ENCODE results near the gene SIL1. TPM values are rescaled to one million over a fixed set of nuclear protein-coding genes. Genes with fewer than 3 reads are reported as not detected.
A peak's percentile ranks its signal among the peaks of the same experiment; 100 is the strongest.
"Not testable (repeated sequence)": the region's sequence is repeated elsewhere in the genome, so short reads cannot be mapped to it uniquely, and the experiment has no call there.

SIL1 gene
- total RNA-seq, 2 experiments from 2014 or later = 13.5 to 15.8 TPM

DNA sequence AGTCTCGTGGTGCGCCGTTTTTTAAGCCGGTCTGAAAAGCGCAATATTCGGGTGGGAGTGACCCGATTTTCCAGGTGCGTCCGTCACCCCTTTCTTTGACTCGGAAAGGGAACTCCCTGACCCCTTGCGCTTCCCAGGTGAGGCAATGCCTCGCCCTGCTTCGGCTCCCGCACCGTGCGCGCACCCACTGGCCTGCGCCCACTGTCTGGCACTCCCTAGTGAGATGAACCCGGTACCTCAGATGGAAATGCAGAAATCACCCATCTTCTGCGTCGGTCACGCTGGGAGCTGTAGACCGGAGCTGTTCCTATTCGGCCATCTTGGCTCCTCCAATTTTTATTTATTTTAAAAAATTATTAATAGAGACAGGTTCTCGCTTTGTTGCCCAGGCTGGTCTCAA is 187.0 kb downstream of the SIL1 start:
- peak overlapping the region; percentile 37 for H3K4me3 Mint-ChIP-seq
- H3K4me1 Mint-ChIP-seq; H3K36me3 Mint-ChIP-seq; H3K27ac Mint-ChIP-seq; H3K27me3 Mint-ChIP-seq; H3K9me3 Mint-ChIP-seq; ATAC-seq (ENCODE audit: low read depth); POLR2A ChIA-PET; DNase-seq: not testable (repeated sequence)

GRCh38 chr5:139004374-139005307 is 193.5 kb downstream of the SIL1 start:
- ATAC-seq (ENCODE audit: low read depth) (no peak), DNase-seq (no peak)
- Mint-ChIP-seq H3K9me3 (no peaks in the 10 kb centered on the region), H3K36me3 (no peaks in the 10 kb centered on the region), H3K27me3 (no peaks in the 10 kb centered on the region), H3K27ac (no peak overlapping the region), H3K4me3 (no peak overlapping the region), H3K4me1 (no peaks in the 10 kb centered on the region)
- POLR2A ChIA-PET = no interaction called here

DNA sequence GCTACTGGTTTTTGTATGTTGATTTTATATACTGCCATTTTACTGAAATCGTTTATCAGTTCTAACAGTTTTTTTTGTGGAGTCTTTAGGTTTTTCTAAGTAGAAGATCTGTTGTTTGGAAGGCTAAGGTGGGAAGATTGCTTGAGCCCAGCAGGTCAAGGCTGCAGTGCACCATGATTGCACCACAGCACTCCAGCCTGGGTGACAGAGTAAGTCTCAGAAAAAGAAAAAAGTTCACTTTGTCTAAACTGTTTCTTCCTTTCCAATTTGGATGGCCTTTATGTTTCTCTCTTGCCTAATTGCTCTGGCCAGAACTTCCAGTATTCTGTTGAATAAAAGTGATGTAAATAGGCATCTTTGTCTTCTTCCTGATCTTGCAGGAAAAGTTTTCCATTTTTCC is 198.5 kb downstream of the SIL1 start:
- H3K9me3 Mint-ChIP-seq = peaks cover 5% of the 10 kb centered on the region
- H3K4me1 Mint-ChIP-seq = no peaks in the 10 kb centered on the region
- DNase-seq (no peak), ATAC-seq (ENCODE audit: low read depth) (no peak)
- H3K4me3 Mint-ChIP-seq = no peak overlapping the region
- no peaks in the 10 kb centered on the region for H3K27me3 Mint-ChIP-seq
- POLR2A ChIA-PET = no interaction called here
- peaks cover 8% of the 10 kb centered on the region for H3K36me3 Mint-ChIP-seq
- no peak overlapping the region for H3K27ac Mint-ChIP-seq

GRCh38 chr5:138998521-138998920 is 199.6 kb downstream of the SIL1 start:
- no peaks in the 10 kb centered on the region for H3K27me3 Mint-ChIP-seq
- POLR2A ChIA-PET = no interaction called here
- no peak overlapping the region for H3K4me3 Mint-ChIP-seq
- no peak overlapping the region for H3K27ac Mint-ChIP-seq
- DNase-seq (no peak), ATAC-seq (ENCODE audit: low read depth) (no peak)
- peaks cover 8% of the 10 kb centered on the region for H3K36me3 Mint-ChIP-seq
- H3K4me1 Mint-ChIP-seq = no peaks in the 10 kb centered on the region
- H3K9me3 Mint-ChIP-seq = peaks cover 5% of the 10 kb centered on the region

DNA sequence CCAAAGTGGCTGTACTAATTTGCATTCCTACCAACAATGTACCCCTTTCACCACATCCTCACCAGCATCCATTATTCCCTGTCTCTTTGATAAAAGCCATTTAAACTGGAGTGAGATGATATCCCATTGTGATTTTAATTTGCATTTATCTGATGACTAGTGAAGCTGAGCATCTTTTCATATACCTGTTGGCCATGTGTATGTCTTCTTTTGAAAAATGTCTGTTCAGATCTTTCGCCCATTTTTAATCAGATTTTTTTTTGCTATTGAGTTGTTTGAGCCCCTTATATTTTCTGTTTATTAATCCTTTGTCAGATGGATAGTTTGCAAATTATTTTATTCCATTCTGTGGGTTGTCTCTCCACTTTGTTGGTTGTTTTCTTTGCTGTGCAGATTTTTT is 202.0 kb downstream of the SIL1 start:
- Mint-ChIP-seq H3K36me3 (peaks cover 8% of the 10 kb centered on the region), H3K4me3 (no peak overlapping the region), H3K9me3 (peaks cover 5% of the 10 kb centered on the region), H3K27ac (no peak overlapping the region), H3K27me3 (no peaks in the 10 kb centered on the region), H3K4me1 (no peaks in the 10 kb centered on the region)
- DNase-seq (no peak), ATAC-seq (ENCODE audit: low read depth) (no peak)
- POLR2A ChIA-PET = no interaction called here

- Mint-ChIP-seq H3K9me3 (peaks cover under 1% of the 10 kb centered on the region), H3K27ac (no peak overlapping the region), H3K27me3 (no peaks in the 10 kb centered on the region), H3K36me3 (peaks cover 2% of the 10 kb centered on the region), H3K4me1 (no peaks in the 10 kb centered on the region), H3K4me3 (no peak overlapping the region)
- DNase-seq = no peak
- ATAC-seq (ENCODE audit: low read depth) = no peak
- POLR2A ChIA-PET = no interaction called here
Observed at GRCh38 chr5:138990986-138991590, 207.1 kb downstream of the SIL1 start.

DNA sequence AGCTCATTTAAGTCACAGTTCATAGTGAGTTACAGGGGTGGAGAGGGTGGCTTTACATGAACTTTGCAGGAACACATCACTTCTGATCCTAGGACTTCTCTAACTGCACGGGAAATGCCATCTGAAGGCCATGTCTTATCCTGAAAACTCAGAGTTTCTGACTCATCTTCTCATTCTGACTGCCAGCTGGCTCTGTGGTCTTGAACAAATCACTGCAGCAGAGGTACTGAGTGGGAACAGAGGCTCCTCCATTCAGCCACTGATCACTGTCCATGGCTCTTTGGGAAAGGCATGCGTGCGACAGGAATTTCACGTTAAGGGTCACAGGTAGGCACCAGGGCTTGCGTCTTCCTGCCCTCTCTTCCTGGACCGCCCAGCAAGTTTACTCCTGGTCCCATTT is 208.4 kb downstream of the SIL1 start:
- Mint-ChIP-seq H3K36me3 (peaks cover 1% of the 10 kb centered on the region), H3K27me3 (no peaks in the 10 kb centered on the region), H3K27ac (no peak overlapping the region), H3K4me3 (no peak overlapping the region), H3K9me3 (no peaks in the 10 kb centered on the region), H3K4me1 (peaks cover 6% of the 10 kb centered on the region)
- ATAC-seq (ENCODE audit: low read depth) = no peak
- POLR2A ChIA-PET = no interaction called here
- no peak for DNase-seq

DNA sequence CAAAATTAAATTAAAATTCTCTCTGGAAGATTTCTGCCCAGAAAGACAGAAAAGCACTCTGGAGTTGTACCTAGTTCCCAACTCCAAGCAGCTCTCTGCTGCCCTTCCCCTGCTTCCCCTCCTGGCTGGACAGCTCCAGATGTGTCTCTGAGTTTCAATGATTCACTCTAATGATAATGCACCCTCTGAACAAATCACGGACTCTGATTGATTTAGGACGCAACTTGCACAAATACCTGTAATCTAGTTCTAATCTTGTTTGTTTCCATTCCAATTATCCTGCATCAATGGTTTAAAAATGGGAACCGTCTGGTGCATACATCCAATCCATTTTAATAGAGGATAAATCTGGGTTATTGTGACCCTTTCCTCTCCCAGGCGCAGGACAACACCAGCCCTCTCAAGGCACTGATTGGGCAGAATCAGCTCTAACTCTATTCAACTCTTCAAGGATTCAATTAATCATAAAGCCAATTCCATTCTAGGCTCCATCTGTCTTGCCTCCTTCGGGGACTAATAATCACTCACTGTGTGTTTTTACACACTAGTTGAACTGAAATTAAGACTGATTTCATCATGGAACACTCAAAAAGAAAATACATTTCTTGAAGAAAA is 211.9 kb downstream of the SIL1 start:
- Mint-ChIP-seq H3K36me3 (peaks cover 6% of the 10 kb centered on the region), H3K27me3 (no peaks in the 10 kb centered on the region), H3K4me3 (no peak overlapping the region), H3K4me1 (peaks cover 17% of the 10 kb centered on the region), H3K27ac (no peak overlapping the region), H3K9me3 (no peaks in the 10 kb centered on the region)
- POLR2A ChIA-PET = no interaction called here
- DNase-seq = no peak
- no peak for ATAC-seq (ENCODE audit: low read depth)

DNA sequence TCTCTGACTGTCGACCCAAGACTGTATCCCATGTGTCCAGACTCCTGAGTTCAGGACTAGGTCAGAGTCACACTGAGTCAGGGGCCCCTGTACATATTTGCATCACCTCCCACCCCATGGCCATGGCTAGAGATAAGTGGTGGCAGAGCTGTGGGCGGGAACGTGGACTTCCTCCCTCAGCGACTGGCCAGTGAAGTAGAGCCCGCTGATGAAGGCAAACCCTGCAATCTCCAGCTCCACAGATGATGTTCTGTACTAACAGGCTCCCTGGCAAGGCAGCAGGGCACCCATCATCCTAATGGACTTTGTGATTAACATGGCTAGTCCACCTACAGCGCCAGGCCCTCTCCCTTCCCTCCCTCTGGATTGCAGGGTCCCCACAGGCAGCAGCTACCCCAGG is 212.5 kb downstream of the SIL1 start:
- Mint-ChIP-seq H3K36me3 (peaks cover 6% of the 10 kb centered on the region), H3K4me3 (no peak overlapping the region), H3K9me3 (no peaks in the 10 kb centered on the region), H3K27ac (no peak overlapping the region), H3K4me1 (peaks cover 23% of the 10 kb centered on the region), H3K27me3 (no peaks in the 10 kb centered on the region)
- DNase-seq (no peak), ATAC-seq (ENCODE audit: low read depth) (no peak)
- POLR2A ChIA-PET = no interaction called here

DNA sequence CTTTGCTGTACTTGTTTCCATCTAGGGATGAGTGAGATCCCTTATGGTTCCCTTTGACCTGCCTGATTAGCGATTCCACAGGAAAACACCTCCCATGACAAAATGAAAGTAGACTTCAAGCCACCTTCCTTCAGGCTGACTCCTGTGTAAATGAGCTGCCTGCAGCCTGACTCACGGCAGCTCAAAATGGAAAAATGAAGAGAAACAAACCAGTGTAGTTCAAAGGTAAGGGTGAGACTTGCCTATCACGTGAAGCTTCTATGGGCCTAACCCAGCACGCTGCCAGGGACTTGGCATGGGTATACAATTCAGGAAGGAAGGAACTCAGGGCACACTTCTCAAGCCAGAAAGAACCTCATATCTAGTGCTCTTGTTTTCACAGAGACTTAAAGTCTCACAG is 212.9 kb downstream of the SIL1 start:
- Mint-ChIP-seq H3K9me3 (no peaks in the 10 kb centered on the region), H3K4me3 (no peak overlapping the region), H3K27me3 (no peaks in the 10 kb centered on the region), H3K36me3 (peaks cover 6% of the 10 kb centered on the region), H3K4me1 (peaks cover 28% of the 10 kb centered on the region), H3K27ac (no peak overlapping the region)
- DNase-seq (no peak), ATAC-seq (ENCODE audit: low read depth) (no peak)
- POLR2A ChIA-PET = no interaction called here

DNA sequence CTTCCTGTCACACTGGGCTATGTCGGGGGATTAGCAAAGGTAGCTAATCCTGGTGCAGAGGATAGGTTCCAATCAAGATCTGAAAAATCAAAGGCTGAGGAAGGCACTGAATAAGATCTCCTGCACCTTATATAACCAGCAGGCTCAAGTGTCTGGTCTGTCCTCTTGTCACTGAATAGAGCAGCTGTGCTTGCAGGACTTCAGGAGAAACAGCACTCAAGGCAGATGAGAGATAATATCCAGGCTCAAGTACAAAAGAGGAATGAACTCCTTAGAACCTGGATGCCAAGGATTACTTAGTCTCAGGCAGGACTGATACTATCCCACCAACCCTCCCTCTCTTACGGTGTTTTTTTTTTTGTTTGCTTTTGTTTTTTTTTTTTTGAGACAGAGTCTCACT is 214.2 kb downstream of the SIL1 start:
- peaks cover 40% of the 10 kb centered on the region for H3K4me1 Mint-ChIP-seq
- H3K36me3 Mint-ChIP-seq = peaks cover 9% of the 10 kb centered on the region
- no peaks in the 10 kb centered on the region for H3K9me3 Mint-ChIP-seq
- ATAC-seq (ENCODE audit: low read depth) = no peak
- DNase-seq = no peak
- POLR2A ChIA-PET = interaction anchor here (1.3 kb wide), 1 partner anchor 35 kb away, joined by 3 read pairs; no protein-coding TSS in a partner anchor
- no peak overlapping the region for H3K4me3 Mint-ChIP-seq
- no peak overlapping the region for H3K27ac Mint-ChIP-seq
- no peaks in the 10 kb centered on the region for H3K27me3 Mint-ChIP-seq

DNA sequence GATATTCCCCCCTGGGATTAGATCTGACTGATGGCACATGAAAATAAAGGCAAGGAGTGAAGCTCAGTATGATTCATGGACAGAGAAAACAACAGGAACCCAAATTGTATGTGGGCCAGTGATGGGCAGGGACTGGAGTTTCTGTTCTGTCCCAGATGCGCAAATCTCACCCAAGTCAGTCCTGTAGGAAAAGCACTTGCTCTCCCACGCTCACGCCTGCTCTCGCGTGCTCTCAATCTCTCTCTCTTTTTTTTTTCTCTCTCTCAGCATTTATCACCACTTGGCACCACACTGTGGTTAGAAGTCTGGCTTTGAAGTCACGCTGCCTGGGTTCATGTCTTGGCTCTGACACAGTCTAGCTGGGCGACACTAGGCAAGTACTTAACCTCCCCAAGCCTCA is 216.6 kb downstream of the SIL1 start:
- peaks cover 15% of the 10 kb centered on the region for H3K36me3 Mint-ChIP-seq
- H3K4me3 Mint-ChIP-seq = peak overlapping the region; percentile 22
- H3K27ac Mint-ChIP-seq = peak overlapping the region; percentile 57
- peaks cover 50% of the 10 kb centered on the region for H3K4me1 Mint-ChIP-seq
- ATAC-seq (ENCODE audit: low read depth) (peak; percentile 53), DNase-seq (no peak)
- H3K27me3 Mint-ChIP-seq = no peaks in the 10 kb centered on the region
- no peaks in the 10 kb centered on the region for H3K9me3 Mint-ChIP-seq
- POLR2A ChIA-PET = no interaction called here

DNA sequence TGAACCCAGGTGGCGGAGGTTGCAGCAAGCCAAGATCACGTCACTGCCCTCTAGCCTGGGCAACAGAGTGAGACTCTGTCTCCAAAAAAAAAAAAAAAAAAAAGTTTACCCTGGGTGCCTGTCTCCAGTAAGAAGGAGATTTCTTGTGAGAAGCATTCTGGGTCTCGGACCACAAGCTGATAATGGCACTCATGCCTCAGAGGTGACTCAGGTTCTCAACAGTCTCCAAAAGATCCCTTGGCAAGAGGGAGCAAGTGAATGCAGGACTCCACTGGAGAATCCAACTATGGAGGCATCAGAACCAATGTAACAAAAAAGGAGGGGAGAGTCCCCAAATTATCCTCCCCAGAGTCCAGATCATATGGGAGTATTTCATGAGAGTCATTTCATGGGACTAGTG is 217.0 kb downstream of the SIL1 start:
- H3K27ac Mint-ChIP-seq = peak overlapping the region; percentile 30
- H3K4me1 Mint-ChIP-seq = peaks cover 50% of the 10 kb centered on the region
- POLR2A ChIA-PET = no interaction called here
- H3K36me3 Mint-ChIP-seq = peaks cover 15% of the 10 kb centered on the region
- no peak overlapping the region for H3K4me3 Mint-ChIP-seq
- no peaks in the 10 kb centered on the region for H3K9me3 Mint-ChIP-seq
- DNase-seq (no peak), ATAC-seq (ENCODE audit: low read depth) (no peak)
- no peaks in the 10 kb centered on the region for H3K27me3 Mint-ChIP-seq

DNA sequence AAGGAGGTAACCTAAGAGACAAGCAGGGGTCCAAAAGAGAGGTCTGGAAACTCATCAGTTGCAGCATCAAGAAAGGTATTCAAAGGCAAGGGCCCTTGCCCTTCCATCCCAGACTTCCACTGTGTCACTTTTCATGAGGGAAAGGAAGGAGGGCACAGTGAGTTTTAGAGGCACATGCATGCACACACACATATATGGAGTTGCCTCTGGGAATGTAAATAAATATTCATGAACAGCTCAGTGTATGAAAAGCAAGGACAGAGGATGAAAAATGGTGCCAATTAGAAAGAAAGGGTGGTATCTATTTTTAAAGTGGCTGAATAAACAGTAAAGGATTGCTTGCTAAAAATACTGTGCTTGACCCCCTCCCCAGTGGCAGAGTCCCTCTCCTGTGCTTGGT is 217.7 kb downstream of the SIL1 start:
- Mint-ChIP-seq H3K4me3 (peak overlapping the region; percentile 61), H3K4me1 (peaks cover 57% of the 10 kb centered on the region), H3K9me3 (no peaks in the 10 kb centered on the region), H3K27ac (peak overlapping the region; percentile 82), H3K36me3 (peaks cover 13% of the 10 kb centered on the region), H3K27me3 (no peaks in the 10 kb centered on the region)
- POLR2A ChIA-PET = interaction anchor here (0.5 kb wide), 1 partner anchor 90 kb away, joined by 3 read pairs; no protein-coding TSS in a partner anchor
- DNase-seq (no peak), ATAC-seq (ENCODE audit: low read depth) (no peak)
